K562 (cell line): Measurements from ENCODE around the gene CHRDL2. TPM values are rescaled to one million over a fixed set of nuclear protein-coding genes. Genes with fewer than 3 reads are reported as not detected.

ENCODE experiments used
- ASH1L ChIP-seq: fragments of 450-650 bp; IDR thresholded peaks from 2 replicates; pipeline ENCODE4 v1.6.1; 2018; ENCODE audit warnings: borderline replicate concordance, mild to moderate bottlenecking, low read depth; ENCODE audit not compliant: partially characterized antibody
- CBFA2T3 ChIP-seq: fragments of 450-650 bp; IDR thresholded peaks from 2 replicates; pipeline ENCODE4 v1.6.1; 2017
- ELK3 ChIP-seq: fragments of 450-650 bp; formaldehyde crosslinking; IDR thresholded peaks from 2 replicates; pipeline ENCODE4 v1.4.0; 2020; ENCODE audit warnings: mild to moderate bottlenecking
- FUS ChIP-seq: fragments of 200-400 bp; formaldehyde crosslinking; optimal IDR thresholded peaks from 2 replicates; pipeline ENCODE3; 2017; ENCODE audit warnings: low read depth, low read length
- HDAC1 ChIP-seq, 2 experiments: fragments of 450-650 bp; IDR thresholded peaks; 2 replicates each; pipeline ENCODE4 v1.6.1; 2016 to 2017; ENCODE audit warnings: inconsistent platforms in 1 of 2, mild to moderate bottlenecking in 1 of 2, moderate library complexity in 1 of 2
- HNRNPK ChIP-seq: fragments of 200-400 bp; formaldehyde crosslinking; IDR thresholded peaks from one replicate; pipeline ENCODE4 v1.6.1; 2018; ENCODE audit warnings: mild to moderate bottlenecking, low read depth, low read length; ENCODE audit not compliant: poor library complexity, severe bottlenecking
- KAT7 ChIP-seq: sonication (generic); formaldehyde crosslinking; IDR thresholded peaks from 2 replicates; pipeline ENCODE4 v1.8.0; 2022; ENCODE audit warnings: missing genetic modification reagents, mild to moderate bottlenecking, borderline replicate concordance
- KLF6 ChIP-seq: fragments of 250-450 bp; sonication (Bioruptor Pico); IDR thresholded peaks from 2 replicates; pipeline ENCODE4 v1.4.0; 2020; ENCODE audit warnings: mild to moderate bottlenecking, moderate library complexity, borderline replicate concordance
- MAFG ChIP-seq: fragments of 450-650 bp; conservative IDR thresholded peaks from 2 replicates; pipeline ENCODE4 v1.6.1; 2016; ENCODE audit warnings: missing genetic modification characterization, missing compliant biosample characterization
- MAX ChIP-seq: sonication (generic); formaldehyde crosslinking; IDR thresholded peaks from 2 replicates; pipeline ENCODE4 v1.9.0; 2022; ENCODE audit warnings: mild to moderate bottlenecking, missing genetic modification reagents
- MECOM ChIP-seq: fragments of 250-450 bp; sonication (Bioruptor Pico); IDR thresholded peaks from 2 replicates; pipeline ENCODE4 v1.8.0; 2022; ENCODE audit warnings: inconsistent platforms
- MTA1 ChIP-seq: fragments of 450-650 bp; IDR thresholded peaks from 2 replicates; pipeline ENCODE4 v1.6.1; 2017; ENCODE audit warnings: borderline replicate concordance
- NFRKB ChIP-seq: fragments of 450-650 bp; IDR thresholded peaks from 2 replicates; pipeline ENCODE4 v1.6.1; 2016; ENCODE audit warnings: low read depth
- NR1H2 ChIP-seq: sonication (generic); formaldehyde crosslinking; IDR thresholded peaks from 2 replicates; pipeline ENCODE4 v1.4.0; 2020; ENCODE audit warnings: mild to moderate bottlenecking, missing genetic modification reagents
- PTTG1 ChIP-seq: fragments of 450-650 bp; IDR thresholded peaks from 2 replicates; pipeline ENCODE4 v1.6.1; 2016; ENCODE audit warnings: low read depth, mild to moderate bottlenecking, missing genetic modification characterization, missing compliant biosample characterization
- RBBP5 ChIP-seq: fragments of 200-600 bp; sonication (generic); IDR thresholded peaks from 2 replicates; pipeline ENCODE4 v1.6.1; 2012; ENCODE audit warnings: borderline replicate concordance, mild to moderate bottlenecking, low read length, control low read depth, inconsistent platforms; ENCODE audit not compliant: insufficient read depth, poor library complexity, severe bottlenecking
- SETDB1 ChIP-seq: IDR thresholded peaks from one replicate; pipeline ENCODE4 v1.6.1; 2012; ENCODE audit warnings: low read length, control low read depth, inconsistent platforms
- SMAD2 ChIP-seq: fragments of 150-350 bp; IDR thresholded peaks from 2 replicates; pipeline ENCODE4 v1.6.1; 2014; ENCODE audit warnings: low read depth, mild to moderate bottlenecking, low read length
- SMARCA5 ChIP-seq: fragments of 450-650 bp; IDR thresholded peaks from 2 replicates; pipeline ENCODE4 v1.6.1; 2016
- SOX6 ChIP-seq: fragments of 450-650 bp; IDR thresholded peaks from 2 replicates; pipeline ENCODE4 v1.6.1; 2014; ENCODE audit warnings: mild to moderate bottlenecking
- STAG1 ChIP-seq: sonication (generic); formaldehyde crosslinking; IDR thresholded peaks from 2 replicates; pipeline ENCODE4 v1.5.0; 2020; ENCODE audit warnings: missing genetic modification reagents, borderline replicate concordance
- TEAD2 ChIP-seq: fragments of 450-650 bp; IDR thresholded peaks from 2 replicates; pipeline ENCODE4 v1.6.1; 2016; ENCODE audit warnings: missing genetic modification characterization, control low read depth, missing compliant biosample characterization
- U2AF1 ChIP-seq: fragments of 200-400 bp; formaldehyde crosslinking; optimal IDR thresholded peaks from 2 replicates; pipeline ENCODE3; 2017; ENCODE audit warnings: mild to moderate bottlenecking, low read depth, low read length, moderate library complexity
- XRCC4 ChIP-seq: IDR thresholded peaks from one replicate; pipeline ENCODE4 v1.6.1; 2011; ENCODE audit not compliant: insufficient read depth, insufficient read length; ENCODE audit errors: extremely low read depth
- ZBTB11 ChIP-seq, 3 experiments: fragments of 200-800 bp in 1 of 3; fragments of 250-450 bp in 1 of 3; fragments of 450-650 bp in 1 of 3; sonication (Bioruptor Pico) in 1 of 3; sonication (Bioruptor generic) in 1 of 3; formaldehyde crosslinking in 1 of 3; IDR thresholded peaks; 2 replicates each; pipeline versions ENCODE4 v1.6.1 to v1.8.0; 2016 to 2022; ENCODE audit warnings: mild to moderate bottlenecking in 2 of 3, missing genetic modification characterization in 2 of 3, missing compliant biosample characterization in 1 of 3, moderate library complexity in 1 of 3
- ZNF57 ChIP-seq: fragments of 450-650 bp; formaldehyde crosslinking; IDR thresholded peaks from 2 replicates; pipeline ENCODE4 v1.4.0; 2020; ENCODE audit warnings: mild to moderate bottlenecking, moderate library complexity
- polyA plus RNA-seq, 8 experiments: library from polyadenylated mRNA; depleted of rRNA in 4 of 8; stranded (reverse) in 5 of 8; unstranded in 3 of 8; fragments of >200 nt; fragmentation: Nextera tagmentation in 2 of 8; fragmentation: Illumina TruSeq in 1 of 8; extraction: Ambion mirVana in 2 of 8; extraction: Trizol in 1 of 8; gene quantifications; 2 replicates each; pipeline versions ENCODE4 v1.2.1 to v1.2.3, GENCODE V29; 2011 to 2014; ENCODE audit warnings: inconsistent platforms in 1 of 8, missing spikeins in 1 of 8
- total RNA-seq, 7 experiments: library from RNA; depleted of rRNA in 6 of 7; stranded (reverse); fragments of >200 nt in 6 of 7; fragmentation: Illumina TruSeq in 2 of 7; extraction: Trizol in 2 of 7; gene quantifications; 2 replicates each; pipeline versions ENCODE4 v1.2.1 to v1.2.3, GENCODE V29; 2011 to 2021; ENCODE audit warnings: low replicate concordance in 1 of 7

Gene CHRDL2
- total and polyA plus RNA-seq, 9 of the 15 experiments (the other 6 are each of a cell fraction or from before 2014, with no cell fraction given): not detected

GRCh38 chr11:74672956-74673692 lies 58.1 kb downstream of the CHRDL2 start (continued):
- TF ChIP-seq PTTG1 (tag): no peak
- peak; percentile 31; the same call in 1 of the 2 replicates for TF ChIP-seq MECOM (CRISPR knock-in tag)
- peak; percentile 61; the same call in 1 of the 2 replicates for TF ChIP-seq SMARCA5
- no peak for TF ChIP-seq U2AF1
- 0 out of 2 replicates have a peak, but pooled peaks have one; percentile 37 for TF ChIP-seq NFRKB
- no peak for TF ChIP-seq XRCC4
- TF ChIP-seq ASH1L: no peak
- no peak for TF ChIP-seq FUS
- no peak for TF ChIP-seq SMAD2
- no peak for TF ChIP-seq MAFG (tag)
- no peak for TF ChIP-seq STAG1 (CRISPR knock-in tag)
- no peak for TF ChIP-seq RBBP5
- no peak for TF ChIP-seq ELK3 (CRISPR knock-in tag)
- TF ChIP-seq ZNF57: no peak
- TF ChIP-seq NR1H2 (CRISPR knock-in tag): no peak
- no peak for TF ChIP-seq ZBTB11 (CRISPR knock-in tag; IDR thresholded peaks at IDR 0.05)
- 0 out of 2 replicates have a peak, but pooled peaks have one; percentile 7 for TF ChIP-seq MAX (CRISPR knock-in tag)
- no peak for TF ChIP-seq KLF6
- peak in 1 of 2 experiments; percentile 72; a peak in 2 of 4 replicates for TF ChIP-seq HDAC1 (IDR thresholded peaks at IDR 0.05)
- TF ChIP-seq MTA1: peak; percentile 76
- no peak for TF ChIP-seq SOX6
- no peak for TF ChIP-seq TEAD2 (tag)
- TF ChIP-seq KAT7: no peak
- TF ChIP-seq HNRNPK: no peak
- no peak for TF ChIP-seq SETDB1
- TF ChIP-seq CBFA2T3: no peak
